Stimulated activated CD4-positive, alpha-beta T cell treated with anti-CD3 and anti-CD28 coated beads, Interleukin-4, amount 100 ng/mL, for 1 hour (primary cell): Measurements from ENCODE around the gene RNASE1.
"Not testable (repeated sequence)": the region's sequence is repeated elsewhere in the genome, so short reads cannot be mapped to it uniquely, and the experiment has no call there.

Experiments used
- DNase-seq: peaks from one replicate; pipeline ENCODE4 v3.0.0-alpha.2; 2020

Gene RNASE1

GRCh38 chr14:20769421-20769820 is 33.2 kb downstream of the RNASE1 start:
- no peak for DNase-seq

- DNase-seq, result no peak
Measured at GRCh38 chr14:20768593-20768892, 34.1 kb downstream of the RNASE1 start.

GRCh38 chr14:20760950-20761349 is 41.7 kb downstream of the RNASE1 start:
- DNase-seq, result no peak

- DNase-seq, result not testable (repeated sequence)
Measured at GRCh38 chr14:20759465-20759864, 43.2 kb downstream of the RNASE1 start.

GRCh38 chr14:20757965-20758364 is 44.7 kb downstream of the RNASE1 start:
- peak; percentile 15 for DNase-seq

- no peak for DNase-seq
Measured at GRCh38 chr14:20755037-20755436, 47.6 kb downstream of the RNASE1 start.

GRCh38 chr14:20754308-20754707 is 48.3 kb downstream of the RNASE1 start:
- DNase-seq, result no peak

GRCh38 chr14:20751963-20752562 is 50.6 kb downstream of the RNASE1 start:
- no peak for DNase-seq
